Osteoblast (primary cell): ENCODE measurements around the gene SLC35A4. TPM values are rescaled to one million over a fixed set of nuclear protein-coding genes. Genes with fewer than 3 reads are reported as not detected.

ENCODE experiments used
- DNase-seq: peaks from one replicate; pipeline ENCODE4 v3.0.0; 2011; ENCODE audit warnings: low spot score, mixed read lengths; ENCODE audit not compliant: insufficient read length; ENCODE audit errors: missing footprints
- H2AFZ ChIP-seq: 2 replicates; pipeline ENCODE4 v1.6.0; 2011; ENCODE audit warnings: mild to moderate bottlenecking, low read length
- H3K27ac ChIP-seq: 2 replicates; pipeline ENCODE4 v1.5.1; 2011; ENCODE audit warnings: mild to moderate bottlenecking, low read depth, low read length, moderate library complexity
- H3K27me3 ChIP-seq: 2 replicates; pipeline ENCODE4 v1.6.0; 2012; ENCODE audit warnings: mild to moderate bottlenecking, control low read depth, inconsistent platforms, low read length, moderate library complexity; ENCODE audit not compliant: insufficient read depth
- H3K36me3 ChIP-seq: 2 replicates; pipeline ENCODE4 v1.5.1; 2011; ENCODE audit warnings: mild to moderate bottlenecking, low read length, control low read depth, moderate library complexity; ENCODE audit not compliant: insufficient read depth
- H3K4me1 ChIP-seq: 2 replicates; pipeline ENCODE4 v1.5.1; 2011; ENCODE audit warnings: mild to moderate bottlenecking, low read length, control low read depth, moderate library complexity; ENCODE audit not compliant: insufficient read depth
- H3K4me2 ChIP-seq: 2 replicates; pipeline ENCODE4 v1.6.0; 2011; ENCODE audit warnings: mild to moderate bottlenecking, low read length; ENCODE audit not compliant: insufficient read depth
- H3K4me3 ChIP-seq: fragments of 200-600 bp; sonication (generic); 3 replicates; pipeline ENCODE4 v1.5.1; 2012; ENCODE audit warnings: mild to moderate bottlenecking, low read length, inconsistent platforms; ENCODE audit not compliant: insufficient read depth
- H3K79me2 ChIP-seq: 2 replicates; pipeline ENCODE4 v1.6.0; 2012; ENCODE audit warnings: mild to moderate bottlenecking, low read length, control low read depth, inconsistent platforms; ENCODE audit not compliant: insufficient read depth
- H3K9me3 ChIP-seq: 2 replicates; pipeline ENCODE4 v1.5.1; 2011; ENCODE audit warnings: low read depth, low read length, control low read depth
- H4K20me1 ChIP-seq: 2 replicates; pipeline ENCODE4 v1.6.0; 2012; ENCODE audit warnings: mild to moderate bottlenecking, low read length, control low read depth; ENCODE audit not compliant: insufficient read depth
- CTCF ChIP-seq: IDR thresholded peaks from 2 replicates; pipeline ENCODE4 v1.5.1; 2011; ENCODE audit warnings: mild to moderate bottlenecking, low read depth, low read length, moderate library complexity; ENCODE audit errors: extremely low read depth
- total RNA-seq: library from RNA; depleted of rRNA; stranded (reverse); fragments of >200 nt; gene quantifications from 2 replicates; pipeline ENCODE4 v1.2.3, GENCODE V29; 2012

The SLC35A4 gene
- total RNA-seq, 1 donor: 20.6 TPM

GRCh38 chr5:140570488-140570887, 5.9 kb downstream of the SLC35A4 start:
- no peaks in the 10 kb centered on the region for H3K9me3 ChIP-seq
- no peak overlapping the region for H3K4me2 ChIP-seq
- no peak for TF ChIP-seq CTCF
- no peak overlapping the region for H3K4me3 ChIP-seq
- H3K36me3 ChIP-seq: peaks cover 27% of the 10 kb centered on the region
- DNase-seq: peak; percentile 22
- no peak overlapping the region for H3K27ac ChIP-seq
- H3K27me3 ChIP-seq: no peaks in the 10 kb centered on the region
- no peaks in the 10 kb centered on the region for H4K20me1 ChIP-seq
- peaks cover 34% of the 10 kb centered on the region for H3K79me2 ChIP-seq
- H3K4me1 ChIP-seq: peaks cover 12% of the 10 kb centered on the region
- H2AFZ ChIP-seq: no peak overlapping the region

- H3K4me3 ChIP-seq: no peak overlapping the region
- peaks cover 6% of the 10 kb centered on the region for H3K4me1 ChIP-seq
- no peak overlapping the region for H2AFZ ChIP-seq
- peaks cover 27% of the 10 kb centered on the region for H3K79me2 ChIP-seq
- H3K36me3 ChIP-seq: peaks cover 25% of the 10 kb centered on the region
- no peaks in the 10 kb centered on the region for H4K20me1 ChIP-seq
- no peak overlapping the region for H3K4me2 ChIP-seq
- TF ChIP-seq CTCF: no peak
- no peaks in the 10 kb centered on the region for H3K27me3 ChIP-seq
- peak; percentile 32 for DNase-seq
- no peaks in the 10 kb centered on the region for H3K9me3 ChIP-seq
- no peak overlapping the region for H3K27ac ChIP-seq
These were observed 6.5 kb downstream of the SLC35A4 start for GRCh38 chr5:140571105-140571504.

- TF ChIP-seq CTCF: no peak
- Histone ChIP-seq H3K36me3 (peaks cover under 1% of the 10 kb centered on the region), H3K27ac (peak overlapping the region; percentile 0), H3K79me2 (peaks cover 2% of the 10 kb centered on the region), H3K9me3 (no peaks in the 10 kb centered on the region), H3K4me2 (no peak overlapping the region), H3K4me1 (peaks cover 13% of the 10 kb centered on the region), H3K4me3 (no peak overlapping the region), H3K27me3 (no peaks in the 10 kb centered on the region), H4K20me1 (no peaks in the 10 kb centered on the region), H2AFZ (no peak overlapping the region)
- DNase-seq: no peak
These were observed 9.1 kb downstream of the SLC35A4 start for GRCh38 chr5:140573683-140574082.

GRCh38 chr5:140574165-140574564, 9.5 kb downstream of the SLC35A4 start:
- H3K4me2 ChIP-seq: no peak overlapping the region
- no peaks in the 10 kb centered on the region for H3K9me3 ChIP-seq
- peaks cover 13% of the 10 kb centered on the region for H3K4me1 ChIP-seq
- H3K79me2 ChIP-seq: no peaks in the 10 kb centered on the region
- peak; percentile 82 for DNase-seq
- H3K27ac ChIP-seq: peak overlapping the region; percentile 0
- peak overlapping the region; percentile 57 for H2AFZ ChIP-seq
- no peak overlapping the region for H3K4me3 ChIP-seq
- H4K20me1 ChIP-seq: no peaks in the 10 kb centered on the region
- H3K36me3 ChIP-seq: no peaks in the 10 kb centered on the region
- TF ChIP-seq CTCF: no peak
- H3K27me3 ChIP-seq: no peaks in the 10 kb centered on the region
